MM.1S (cell line): ENCODE results near the gene SCARF2.

Experiments
- DNase-seq: peaks from one replicate; pipeline ENCODE4 v3.0.0-alpha.2; 2015
- H2AFZ ChIP-seq: fragments of 300-600 bp; sonication (generic); 2 replicates; pipeline ENCODE4 v1.6.0; 2016; ENCODE audit warnings: antibody characterized with exemption, low read length
- H3F3A ChIP-seq: fragments of 300-600 bp; sonication (generic); 2 replicates; pipeline ENCODE4 v1.6.1; 2016; ENCODE audit warnings: mild to moderate bottlenecking, antibody characterized with exemption, low read length, moderate library complexity, mixed read lengths; ENCODE audit not compliant: insufficient read depth
- H3K27ac ChIP-seq: fragments of 300-600 bp; sonication (generic); 2 replicates; pipeline ENCODE4 v1.5.1; 2016; ENCODE audit warnings: mild to moderate bottlenecking, low read length
- H3K27me3 ChIP-seq: fragments of 300-600 bp; sonication (generic); replicated peaks from 2 replicates; pipeline ENCODE4 v1.6.0; 2016; ENCODE audit warnings: low read length; ENCODE audit not compliant: insufficient read depth
- H3K36me3 ChIP-seq: fragments of 300-600 bp; sonication (generic); replicated peaks from 2 replicates; pipeline ENCODE4 v1.6.1; 2016; ENCODE audit warnings: mild to moderate bottlenecking, low read length, mixed read lengths; ENCODE audit not compliant: insufficient read depth
- H3K4me1 ChIP-seq: fragments of 300-600 bp; sonication (generic); 2 replicates; pipeline ENCODE4 v1.6.1; 2016; ENCODE audit warnings: low read length, mixed read lengths
- H3K4me2 ChIP-seq: fragments of 300-600 bp; sonication (generic); 2 replicates; pipeline ENCODE4 v1.6.0; 2016; ENCODE audit warnings: low read depth, low read length
- H3K4me3 ChIP-seq: fragments of 300-600 bp; sonication (generic); 2 replicates; pipeline ENCODE4 v1.5.1; 2016; ENCODE audit warnings: low read length, mixed read lengths
- H3K79me2 ChIP-seq: fragments of 300-600 bp; sonication (generic); 2 replicates; pipeline ENCODE4 v1.6.1; 2016; ENCODE audit warnings: mixed run types, low read length, mixed read lengths
- H3K9ac ChIP-seq: fragments of 300-600 bp; sonication (generic); 2 replicates; pipeline ENCODE4 v1.6.1; 2016; ENCODE audit warnings: low read length, mixed read lengths
- H3K9me2 ChIP-seq: fragments of 300-600 bp; sonication (generic); replicated peaks from 2 replicates; pipeline ENCODE4 v1.6.1; 2016; ENCODE audit warnings: mild to moderate bottlenecking, low read length, mixed read lengths; ENCODE audit not compliant: insufficient read depth
- H3K9me3 ChIP-seq: fragments of 300-600 bp; sonication (generic); replicated peaks from 2 replicates; pipeline ENCODE4 v1.6.1; 2016; ENCODE audit warnings: mild to moderate bottlenecking, low read length, mixed read lengths; ENCODE audit not compliant: insufficient read depth
- H4K20me1 ChIP-seq: fragments of 300-600 bp; sonication (generic); 2 replicates; pipeline ENCODE4 v1.6.1; 2016; ENCODE audit warnings: mild to moderate bottlenecking, low read length, moderate library complexity, mixed read lengths; ENCODE audit not compliant: insufficient read depth
- CTCF ChIP-seq: fragments of 300-600 bp; sonication (generic); IDR thresholded peaks from 2 replicates; pipeline ENCODE4 v1.5.1; 2016; ENCODE audit warnings: antibody characterized with exemption, low read length, mixed read lengths
- EZH2 ChIP-seq: fragments of 300-600 bp; sonication (generic); optimal IDR thresholded peaks from 2 replicates; pipeline ENCODE3; 2017; ENCODE audit warnings: low read depth, mild to moderate bottlenecking, antibody characterized with exemption, low read length, mixed read lengths
- EZH2phosphoT487 ChIP-seq: fragments of 300-600 bp; sonication (generic); IDR thresholded peaks from 2 replicates; pipeline ENCODE4 v1.6.1; 2018; ENCODE audit warnings: antibody characterized with exemption, low read length

Gene SCARF2

GRCh38 chr22:20400606-20401375 is 36.8 kb downstream of the SCARF2 start:
- Histone ChIP-seq H4K20me1 (no peaks in the 10 kb centered on the region), H3K4me1 (no peaks in the 10 kb centered on the region), H3K4me2 (no peak overlapping the region), H3K9me3 (no peaks in the 10 kb centered on the region), H3K9me2 (no peaks in the 10 kb centered on the region), H3K9ac (no peak overlapping the region), H3K36me3 (no peaks in the 10 kb centered on the region), H2AFZ (no peak overlapping the region), H3F3A (no peaks in the 10 kb centered on the region), H3K27ac (no peak overlapping the region), H3K4me3 (no peak overlapping the region), H3K27me3 (no peaks in the 10 kb centered on the region), H3K79me2 (no peaks in the 10 kb centered on the region)
- no peak for TF ChIP-seq EZH2phosphoT487
- no peak for TF ChIP-seq CTCF
- no peak for TF ChIP-seq EZH2
- DNase-seq, result no peak

- no peaks in the 10 kb centered on the region for H3K27me3 ChIP-seq
- DNase-seq, result no peak
- H2AFZ ChIP-seq, result no peak overlapping the region
- H3K4me1 ChIP-seq, result no peaks in the 10 kb centered on the region
- H3K36me3 ChIP-seq, result no peaks in the 10 kb centered on the region
- no peaks in the 10 kb centered on the region for H4K20me1 ChIP-seq
- no peak for TF ChIP-seq EZH2
- no peak for TF ChIP-seq EZH2phosphoT487
- no peak overlapping the region for H3K4me3 ChIP-seq
- H3K4me2 ChIP-seq, result no peak overlapping the region
- no peak overlapping the region for H3K9ac ChIP-seq
- no peaks in the 10 kb centered on the region for H3K9me3 ChIP-seq
- H3K27ac ChIP-seq, result no peak overlapping the region
- H3F3A ChIP-seq, result no peaks in the 10 kb centered on the region
- H3K9me2 ChIP-seq, result no peaks in the 10 kb centered on the region
- H3K79me2 ChIP-seq, result peaks cover 2% of the 10 kb centered on the region; the same call in 1 of the 2 replicates
Measured at GRCh38 chr22:20399866-20400605, 37.6 kb downstream of the SCARF2 start.

- H3K4me3 ChIP-seq, result no peak overlapping the region
- H3K79me2 ChIP-seq, result peaks cover 4% of the 10 kb centered on the region; the same call in 1 of the 2 replicates
- H3K9me2 ChIP-seq, result no peaks in the 10 kb centered on the region
- no peak overlapping the region for H3K9ac ChIP-seq
- H3K27me3 ChIP-seq, result no peaks in the 10 kb centered on the region
- no peak for DNase-seq
- no peaks in the 10 kb centered on the region for H4K20me1 ChIP-seq
- H3K27ac ChIP-seq, result no peak overlapping the region
- no peaks in the 10 kb centered on the region for H3F3A ChIP-seq
- no peaks in the 10 kb centered on the region for H3K4me1 ChIP-seq
- no peaks in the 10 kb centered on the region for H3K9me3 ChIP-seq
- no peak overlapping the region for H2AFZ ChIP-seq
- no peaks in the 10 kb centered on the region for H3K36me3 ChIP-seq
- H3K4me2 ChIP-seq, result no peak overlapping the region
- TF ChIP-seq CTCF (no peak), EZH2phosphoT487 (no peak)
Measured at GRCh38 chr22:20398420-20398819, 39.2 kb downstream of the SCARF2 start.

- Histone ChIP-seq H3K27me3 (no peaks in the 10 kb centered on the region), H3K4me1 (no peaks in the 10 kb centered on the region), H3K4me3 (no peak overlapping the region), H3K27ac (no peak overlapping the region), H2AFZ (no peak overlapping the region), H3K9me3 (no peaks in the 10 kb centered on the region), H3K4me2 (no peak overlapping the region), H3K9ac (no peak overlapping the region), H3K79me2 (peaks cover 4% of the 10 kb centered on the region; the same call in 1 of the 2 replicates), H4K20me1 (no peaks in the 10 kb centered on the region), H3K9me2 (no peaks in the 10 kb centered on the region), H3F3A (no peaks in the 10 kb centered on the region), H3K36me3 (no peaks in the 10 kb centered on the region)
- DNase-seq, result no peak
- TF ChIP-seq CTCF (no peak), EZH2phosphoT487 (no peak), EZH2 (no peak)
Measured at GRCh38 chr22:20397498-20397897, 40.1 kb downstream of the SCARF2 start.
